DOHH2 (cell line): ENCODE results near the gene XPOT.

ENCODE experiments used
- H3F3A ChIP-seq: fragments of 200-600 bp; sonication (generic), shearing (Covaris generic); 2 replicates; pipeline ENCODE4 v1.6.0; 2016; ENCODE audit warnings: antibody characterized with exemption, mild to moderate bottlenecking; ENCODE audit not compliant: control insufficient read depth, insufficient read depth
- H3K27ac ChIP-seq: fragments of 200-600 bp; sonication (generic); 2 replicates; pipeline ENCODE4 v1.5.1; 2014; ENCODE audit warnings: low read depth, mild to moderate bottlenecking, low read length, moderate library complexity
- H3K27me3 ChIP-seq: fragments of 200-600 bp; sonication (generic); 2 replicates; pipeline ENCODE4 v1.6.1; 2014; ENCODE audit warnings: mild to moderate bottlenecking, low read length, mixed read lengths; ENCODE audit not compliant: control insufficient read depth
- H3K36me3 ChIP-seq: fragments of 200-600 bp; sonication (generic); 2 replicates; pipeline ENCODE4 v1.6.1; 2014; ENCODE audit warnings: mild to moderate bottlenecking, low read length, moderate library complexity, mixed read lengths; ENCODE audit not compliant: control insufficient read depth
- H3K4me1 ChIP-seq: fragments of 200-600 bp; sonication (generic); 2 replicates; pipeline ENCODE4 v1.6.1; 2014; ENCODE audit warnings: mild to moderate bottlenecking, low read length, mixed read lengths; ENCODE audit not compliant: control insufficient read depth
- H3K4me2 ChIP-seq: fragments of 200-600 bp; sonication (generic); 2 replicates; pipeline ENCODE4 v1.6.0; 2014; ENCODE audit warnings: mild to moderate bottlenecking, low read length, moderate library complexity
- H3K4me3 ChIP-seq: fragments of 200-600 bp; sonication (generic); 2 replicates; pipeline ENCODE4 v1.5.1; 2014; ENCODE audit warnings: mild to moderate bottlenecking, low read length, mixed read lengths
- H3K79me2 ChIP-seq: fragments of 200-600 bp; sonication (generic); 2 replicates; pipeline ENCODE4 v1.6.1; 2014; ENCODE audit warnings: mild to moderate bottlenecking, low read length, mixed read lengths; ENCODE audit not compliant: control insufficient read depth
- H3K9me2 ChIP-seq: fragments of 200-600 bp; sonication (generic); replicated peaks from 2 replicates; pipeline ENCODE4 v1.6.1; 2014; ENCODE audit warnings: mild to moderate bottlenecking, low read length, mixed read lengths; ENCODE audit not compliant: control insufficient read depth
- H3K9me3 ChIP-seq: fragments of 200-600 bp; sonication (generic); 2 replicates; pipeline ENCODE4 v1.6.1; 2014; ENCODE audit warnings: antibody characterized with exemption, low read length, mixed read lengths; ENCODE audit not compliant: control insufficient read depth, insufficient read depth
- H4K20me1 ChIP-seq: fragments of 200-600 bp; sonication (generic); 2 replicates; pipeline ENCODE4 v1.6.0; 2014; ENCODE audit warnings: low read depth, mild to moderate bottlenecking, antibody characterized with exemption, low read length, moderate library complexity; ENCODE audit not compliant: control insufficient read depth, insufficient read depth
- EZH2phosphoT487 ChIP-seq: fragments of 200-600 bp; sonication (generic); IDR thresholded peaks from 2 replicates; pipeline ENCODE4 v1.6.1; 2017; ENCODE audit warnings: borderline replicate concordance, mild to moderate bottlenecking, antibody characterized with exemption, low read length, moderate library complexity, mixed read lengths
- TF ChIP-seq, protein P1 (sequence below): fragments of 200-600 bp; sonication (generic); IDR thresholded peaks from one replicate; pipeline ENCODE4 v1.5.1; 2014; ENCODE audit warnings: antibody characterized with exemption, mild to moderate bottlenecking, low read depth, low read length; ENCODE audit not compliant: poor library complexity, severe bottlenecking

Gene XPOT

DNA sequence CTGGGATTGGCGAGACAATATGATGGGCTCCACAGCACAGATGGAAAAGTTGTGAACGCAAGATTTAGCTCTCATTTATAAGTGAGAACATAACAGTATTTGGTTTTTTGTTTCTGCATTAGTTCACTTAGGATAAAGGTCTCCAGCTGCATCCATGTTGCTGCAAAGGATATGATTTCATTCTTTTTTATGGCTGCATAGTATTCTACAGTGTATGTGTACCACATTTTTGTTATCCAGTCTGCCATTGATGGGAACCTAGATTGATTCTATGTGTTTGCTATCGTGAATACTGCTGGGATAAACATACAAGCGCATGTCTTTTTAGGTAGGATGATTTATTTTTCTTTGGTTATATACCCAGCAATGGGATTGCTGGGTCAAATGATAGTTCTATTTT lies 71.3 kb downstream of the XPOT start:
- Histone ChIP-seq H3F3A (no peaks in the 10 kb centered on the region; the same call in 1 of the 2 replicates), H3K79me2 (peaks cover 34% of the 10 kb centered on the region), H3K27ac (no peak overlapping the region), H3K4me2 (no peak overlapping the region), H3K4me1 (no peaks in the 10 kb centered on the region), H3K9me3 (no peaks in the 10 kb centered on the region), H3K9me2 (no peaks in the 10 kb centered on the region), H3K27me3 (no peaks in the 10 kb centered on the region), H4K20me1 (no peaks in the 10 kb centered on the region), H3K4me3 (no peak overlapping the region), H3K36me3 (peaks cover 95% of the 10 kb centered on the region)
- TF ChIP-seq, protein P1, sequence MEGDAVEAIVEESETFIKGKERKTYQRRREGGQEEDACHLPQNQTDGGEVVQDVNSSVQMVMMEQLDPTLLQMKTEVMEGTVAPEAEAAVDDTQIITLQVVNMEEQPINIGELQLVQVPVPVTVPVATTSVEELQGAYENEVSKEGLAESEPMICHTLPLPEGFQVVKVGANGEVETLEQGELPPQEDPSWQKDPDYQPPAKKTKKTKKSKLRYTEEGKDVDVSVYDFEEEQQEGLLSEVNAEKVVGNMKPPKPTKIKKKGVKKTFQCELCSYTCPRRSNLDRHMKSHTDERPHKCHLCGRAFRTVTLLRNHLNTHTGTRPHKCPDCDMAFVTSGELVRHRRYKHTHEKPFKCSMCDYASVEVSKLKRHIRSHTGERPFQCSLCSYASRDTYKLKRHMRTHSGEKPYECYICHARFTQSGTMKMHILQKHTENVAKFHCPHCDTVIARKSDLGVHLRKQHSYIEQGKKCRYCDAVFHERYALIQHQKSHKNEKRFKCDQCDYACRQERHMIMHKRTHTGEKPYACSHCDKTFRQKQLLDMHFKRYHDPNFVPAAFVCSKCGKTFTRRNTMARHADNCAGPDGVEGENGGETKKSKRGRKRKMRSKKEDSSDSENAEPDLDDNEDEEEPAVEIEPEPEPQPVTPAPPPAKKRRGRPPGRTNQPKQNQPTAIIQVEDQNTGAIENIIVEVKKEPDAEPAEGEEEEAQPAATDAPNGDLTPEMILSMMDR = no peak
- no peak for TF ChIP-seq EZH2phosphoT487

DNA sequence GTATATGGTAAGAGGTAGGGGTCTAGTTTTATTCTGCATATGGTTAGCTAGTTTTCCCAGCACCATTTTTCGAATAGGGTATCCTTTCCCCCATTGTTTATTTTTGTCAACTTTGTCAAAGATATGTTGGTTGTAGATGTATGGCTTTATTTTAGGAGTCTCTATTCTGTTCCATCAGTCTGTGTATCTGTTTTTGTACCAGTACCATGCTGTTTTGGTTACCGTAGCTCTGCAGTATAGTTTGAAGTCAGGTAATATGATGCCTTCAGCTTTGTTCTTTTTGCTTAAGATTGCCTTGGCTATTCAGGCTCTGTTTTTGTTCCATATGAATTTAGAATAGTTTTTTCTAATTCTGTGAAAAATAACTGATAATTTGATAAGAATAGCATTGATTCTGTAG lies 72.7 kb downstream of the XPOT start:
- TF ChIP-seq EZH2phosphoT487 = no peak
- TF ChIP-seq, protein P1 = no peak
- no peak overlapping the region for H3K4me2 ChIP-seq
- peaks cover 34% of the 10 kb centered on the region for H3K79me2 ChIP-seq
- no peaks in the 10 kb centered on the region for H4K20me1 ChIP-seq
- H3K4me3 ChIP-seq = no peak overlapping the region
- H3K9me2 ChIP-seq = no peaks in the 10 kb centered on the region
- H3K4me1 ChIP-seq = no peaks in the 10 kb centered on the region
- H3K36me3 ChIP-seq = peaks cover 85% of the 10 kb centered on the region
- no peaks in the 10 kb centered on the region for H3K27me3 ChIP-seq
- no peaks in the 10 kb centered on the region for H3K9me3 ChIP-seq
- H3F3A ChIP-seq = no peaks in the 10 kb centered on the region; the same call in 1 of the 2 replicates
- H3K27ac ChIP-seq = no peak overlapping the region

DNA sequence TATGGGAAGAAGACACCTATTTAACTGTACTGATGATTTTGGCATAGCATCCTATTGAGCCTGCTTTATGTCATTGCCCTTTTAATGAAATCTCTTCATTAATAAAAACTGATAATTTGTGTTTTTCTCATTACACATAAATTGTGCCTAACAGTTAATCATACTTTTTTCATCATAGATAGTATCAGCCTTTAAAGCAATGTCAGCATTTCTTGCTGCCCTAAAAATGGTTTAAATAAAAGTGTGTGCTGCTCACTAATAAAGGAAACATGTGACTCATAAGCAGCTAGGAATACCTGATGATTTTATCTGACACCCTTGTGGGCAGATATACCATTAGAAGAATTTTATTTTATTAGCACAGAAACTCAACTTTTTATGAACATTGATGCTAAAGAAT lies 74.5 kb downstream of the XPOT start:
- H3F3A ChIP-seq = no peaks in the 10 kb centered on the region; the same call in 1 of the 2 replicates
- peaks cover 81% of the 10 kb centered on the region for H3K36me3 ChIP-seq
- peaks cover 34% of the 10 kb centered on the region for H3K79me2 ChIP-seq
- no peak for TF ChIP-seq EZH2phosphoT487
- TF ChIP-seq, protein P1 = no peak
- no peaks in the 10 kb centered on the region for H3K27me3 ChIP-seq
- H3K9me3 ChIP-seq = no peaks in the 10 kb centered on the region
- H3K4me1 ChIP-seq = no peaks in the 10 kb centered on the region
- no peaks in the 10 kb centered on the region for H3K9me2 ChIP-seq
- H3K27ac ChIP-seq = no peak overlapping the region
- no peaks in the 10 kb centered on the region for H4K20me1 ChIP-seq
- H3K4me2 ChIP-seq = no peak overlapping the region
- H3K4me3 ChIP-seq = no peak overlapping the region
